Stimulated activated CD8-positive, alpha-beta memory T cell treated with anti-CD3 and anti-CD28 coated beads, Interleukin-4, amount 100 ng/mL, for 4 hours (primary cell): ENCODE data around the gene SORL1.

ENCODE experiments used
- DNase-seq, 2 donors: peaks; one replicate each; pipeline ENCODE4 v3.0.0-alpha.2; 2020; ENCODE audit warnings: low read depth in 2 of 2, low spot score in 1 of 2

The SORL1 gene

GRCh38 chr11:121652971-121653370 is 200.9 kb downstream of the SORL1 start:
- no peak for DNase-seq

- DNase-seq = no peak
These were observed 202.2 kb downstream of the SORL1 start for GRCh38 chr11:121654259-121654842.

- DNase-seq = no peak
These were observed 202.9 kb downstream of the SORL1 start for GRCh38 chr11:121654843-121655536.

- peak; percentile 9 to 42 for DNase-seq
These were observed 203.6 kb downstream of the SORL1 start for GRCh38 chr11:121655537-121656327.

- no peak for DNase-seq
These were observed 204.4 kb downstream of the SORL1 start for GRCh38 chr11:121656328-121657090.

- DNase-seq = no peak
These were observed 205.0 kb downstream of the SORL1 start for GRCh38 chr11:121657146-121657545.

- DNase-seq = no peak
These were observed 207.7 kb downstream of the SORL1 start for GRCh38 chr11:121659811-121660210.

GRCh38 chr11:121661880-121662486 is 209.9 kb downstream of the SORL1 start:
- DNase-seq = no peak

GRCh38 chr11:121664144-121664543 is 212.0 kb downstream of the SORL1 start:
- DNase-seq = no peak

- no peak for DNase-seq
These were observed 213.2 kb downstream of the SORL1 start for GRCh38 chr11:121665206-121665838.

- no peak for DNase-seq
These were observed 215.7 kb downstream of the SORL1 start for GRCh38 chr11:121667836-121668235.

GRCh38 chr11:121669422-121669821 is 217.3 kb downstream of the SORL1 start:
- no peak for DNase-seq

GRCh38 chr11:121670266-121670665 is 218.2 kb downstream of the SORL1 start:
- no peak for DNase-seq

GRCh38 chr11:121670805-121671282 is 218.7 kb downstream of the SORL1 start:
- no peak for DNase-seq

- DNase-seq = no peak
These were observed 219.4 kb downstream of the SORL1 start for GRCh38 chr11:121671283-121672168.

GRCh38 chr11:121672630-121673487 is 220.7 kb downstream of the SORL1 start:
- DNase-seq = no peak

GRCh38 chr11:121681550-121682268 is 229.6 kb downstream of the SORL1 start:
- DNase-seq = no peak
